Neural progenitor cell (in vitro differentiated cells): Measurements from ENCODE around the gene PRKAA2.

Experiments
- CTCF ChIP-seq: fragments of 200-600 bp; sonication (generic); IDR thresholded peaks from 2 replicates; pipeline ENCODE4 v1.5.1; 2017; ENCODE audit warnings: antibody characterized with exemption, mild to moderate bottlenecking
- EZH2phosphoT487 ChIP-seq: fragments of 200-600 bp; sonication (generic); IDR thresholded peaks from 2 replicates; pipeline ENCODE4 v1.6.1; 2017; ENCODE audit warnings: antibody characterized with exemption

- TF ChIP-seq CTCF: no peak
- TF ChIP-seq EZH2phosphoT487: no peak
These were observed 21.0 kb downstream of the PRKAA2 start for GRCh38 chr1:56666112-56666608.
